SK-N-SH (cell line): ENCODE data around the gene TC2N. TPM values are rescaled to one million over a fixed set of nuclear protein-coding genes. Genes with fewer than 3 reads are reported as not detected.

Source experiments
- CTCF ChIA-PET: fragments of 300-600, 350-600 bp; formaldehyde crosslinking; extraction: SDS; loops from one replicate; lab custom pipeline; 2021; lab: Yijun Ruan, JAX
- POLR2A ChIA-PET: fragments of 350-600 bp; sonication (Branson Sonifier 250); formaldehyde crosslinking; extraction: SDS; loops from one replicate; lab custom pipeline; 2020; ENCODE audit warnings: antibody characterized with exemption, inconsistent platforms; lab: Yijun Ruan, JAX
- DNase-seq: peaks from one replicate; pipeline ENCODE4 v3.0.0; 2012
- H2AFZ ChIP-seq: fragments of 200-600 bp; sonication (generic); 2 replicates; pipeline ENCODE4 v1.8.1; 2016; ENCODE audit warnings: antibody characterized with exemption, mild to moderate bottlenecking, low read depth
- H3F3A ChIP-seq: fragments of 200-600 bp; sonication (generic); replicated peaks from 2 replicates; pipeline ENCODE3; 2016; ENCODE audit warnings: antibody characterized with exemption, mild to moderate bottlenecking; ENCODE audit not compliant: insufficient read depth
- H3K27ac ChIP-seq, 2 experiments: fragments of 200-500 bp in 1 of 2; fragments of 200-600 bp in 1 of 2; sonication (Bioruptor generic) in 1 of 2; sonication (generic), shearing (Covaris generic) in 1 of 2; 2 replicates each; pipeline versions ENCODE4 v1.5.1 to v1.6.1; 2014 to 2016; ENCODE audit warnings: low read depth in 2 of 2, inconsistent platforms in 1 of 2, low read length in 1 of 2, mild to moderate bottlenecking in 1 of 2, mixed read lengths in 1 of 2
- H3K27me3 ChIP-seq: fragments of 200-600 bp; sonication (generic), shearing (Covaris generic); 2 replicates; pipeline ENCODE4 v1.6.1; 2016; ENCODE audit warnings: mixed run types; ENCODE audit not compliant: insufficient read depth
- H3K36me3 ChIP-seq, 2 experiments: fragments of 200-500 bp in 1 of 2; fragments of 200-600 bp in 1 of 2; sonication (Bioruptor generic) in 1 of 2; sonication (generic) in 1 of 2; replicated peaks in 1 of 2; 2 replicates each; pipeline versions ENCODE3 to v1.5.1; 2014 to 2016; ENCODE audit warnings: low read length in 1 of 2, mild to moderate bottlenecking in 1 of 2; ENCODE audit not compliant: insufficient read depth in 2 of 2, control insufficient read depth in 1 of 2
- H3K4me1 ChIP-seq, 2 experiments: fragments of 200-500 bp in 1 of 2; fragments of 200-600 bp in 1 of 2; sonication (Bioruptor generic) in 1 of 2; sonication (generic), shearing (Covaris generic) in 1 of 2; 2 replicates each; pipeline versions ENCODE4 v1.5.1 to v1.6.1; 2014 to 2016; ENCODE audit warnings: low read depth in 1 of 2, low read length in 1 of 2, mixed run types in 1 of 2; ENCODE audit not compliant: insufficient read depth in 2 of 2, control insufficient read depth in 1 of 2
- H3K4me2 ChIP-seq: fragments of 200-600 bp; sonication (generic), shearing (Covaris generic); 2 replicates; pipeline ENCODE4 v1.6.1; 2017; ENCODE audit warnings: mixed run types
- H3K4me3 ChIP-seq, 2 experiments: fragments of 200-500 bp in 1 of 2; fragments of 200-600 bp in 1 of 2; sonication (Bioruptor generic) in 1 of 2; sonication (generic), shearing (Covaris generic) in 1 of 2; 2 replicates each; pipeline versions ENCODE4 v1.5.1 to v1.8.1; 2014 to 2016; ENCODE audit warnings: low read depth in 2 of 2, inconsistent platforms in 1 of 2, low read length in 1 of 2, mild to moderate bottlenecking in 1 of 2, mixed read lengths in 1 of 2, moderate library complexity in 1 of 2
- H3K79me2 ChIP-seq: fragments of 200-600 bp; sonication (generic); 2 replicates; pipeline ENCODE4 v1.8.1; 2017; ENCODE audit warnings: mild to moderate bottlenecking; ENCODE audit not compliant: insufficient read depth
- H3K9ac ChIP-seq: fragments of 200-600 bp; sonication (generic); 2 replicates; pipeline ENCODE4 v1.6.1; 2017; ENCODE audit warnings: mixed run types
- H3K9me2 ChIP-seq: fragments of 200-600 bp; sonication (generic); 2 replicates; pipeline ENCODE4 v1.6.1; 2017; ENCODE audit warnings: mixed run types
- H3K9me3 ChIP-seq: fragments of 200-600 bp; sonication (generic); 2 replicates; pipeline ENCODE4 v1.6.1; 2017; ENCODE audit warnings: mixed run types, mild to moderate bottlenecking, moderate library complexity
- H4K20me1 ChIP-seq: fragments of 200-600 bp; sonication (generic); 2 replicates; pipeline ENCODE4 v1.6.1; 2017; ENCODE audit warnings: mild to moderate bottlenecking, mixed run types; ENCODE audit not compliant: insufficient read depth
- EP300 ChIP-seq, 2 experiments: IDR thresholded peaks; 2 replicates each; pipeline versions ENCODE4 v1.4.0 to v1.6.1; 2012; ENCODE audit warnings: borderline replicate concordance in 1 of 2, low read depth in 1 of 2, low read length in 1 of 2
- FOSL2 ChIP-seq: IDR thresholded peaks from 2 replicates; pipeline ENCODE4 v1.4.0; 2012; ENCODE audit warnings: low read depth, mild to moderate bottlenecking, moderate library complexity, borderline replicate concordance
- FOXJ3 ChIP-seq: sonication (generic); formaldehyde crosslinking; IDR thresholded peaks from 2 replicates; pipeline ENCODE4 v1.5.1; 2020; ENCODE audit warnings: mild to moderate bottlenecking, missing genetic modification reagents
- GABPA ChIP-seq: IDR thresholded peaks from 2 replicates; pipeline ENCODE4 v1.4.0; 2012; ENCODE audit warnings: low read depth, mild to moderate bottlenecking
- JUND ChIP-seq: IDR thresholded peaks from 2 replicates; pipeline ENCODE4 v1.4.0; 2012
- NRF1 ChIP-seq: IDR thresholded peaks from 2 replicates; pipeline ENCODE4 v1.6.1; 2012; ENCODE audit warnings: low read depth, mild to moderate bottlenecking, low read length
- POLR2AphosphoS5 ChIP-seq: IDR thresholded peaks from 2 replicates; pipeline ENCODE4 v1.6.1; 2012; ENCODE audit warnings: low read depth, low read length
- RFX5 ChIP-seq: IDR thresholded peaks from 2 replicates; pipeline ENCODE4 v1.6.1; 2012; ENCODE audit warnings: mild to moderate bottlenecking, improper control_type of control experiment, low read length
- SMC3 ChIP-seq: IDR thresholded peaks from 2 replicates; pipeline ENCODE4 v1.6.1; 2012; ENCODE audit warnings: low read depth, low read length, improper control_type of control experiment
- YY1 ChIP-seq: IDR thresholded peaks from 2 replicates; pipeline ENCODE4 v1.4.0; 2012; ENCODE audit warnings: low read depth, mild to moderate bottlenecking
- WGBS: methylation state at CpG from one replicate; pipeline ENCODE4 v1.1.6; 2017; ENCODE audit warnings: low lambda C conversion rate; 5-methylcytosine and 5-hydroxymethylcytosine counted together
- polyA plus RNA-seq, 3 experiments: library from polyadenylated mRNA; depleted of rRNA; stranded (reverse); fragments of >200 nt; gene quantifications; 2 replicates each; pipeline ENCODE4 v1.2.3, GENCODE V29; 2012
- TF ChIP-seq, protein P1 (sequence below): IDR thresholded peaks from 2 replicates; pipeline ENCODE4; 2012
- TF ChIP-seq, protein P2 (sequence below): IDR thresholded peaks from 2 replicates; pipeline ENCODE4 v1.6.1; 2012; ENCODE audit warnings: mild to moderate bottlenecking, low read depth, low read length, moderate library complexity
- TF ChIP-seq, protein P3 (sequence below): fragments of 150-350 bp; IDR thresholded peaks from 2 replicates; pipeline ENCODE4 v1.6.1; 2017; ENCODE audit warnings: antibody characterized with exemption, low read length, low read depth, borderline replicate concordance
- TF ChIP-seq, protein P4 (sequence below): IDR thresholded peaks from 2 replicates; pipeline ENCODE4 v1.4.0; 2012; ENCODE audit warnings: low read depth, borderline replicate concordance

The TC2N gene
- polyA plus RNA-seq, 1 of the 3 experiments (the other 2 are of a cell fraction) = not detected

DNA sequence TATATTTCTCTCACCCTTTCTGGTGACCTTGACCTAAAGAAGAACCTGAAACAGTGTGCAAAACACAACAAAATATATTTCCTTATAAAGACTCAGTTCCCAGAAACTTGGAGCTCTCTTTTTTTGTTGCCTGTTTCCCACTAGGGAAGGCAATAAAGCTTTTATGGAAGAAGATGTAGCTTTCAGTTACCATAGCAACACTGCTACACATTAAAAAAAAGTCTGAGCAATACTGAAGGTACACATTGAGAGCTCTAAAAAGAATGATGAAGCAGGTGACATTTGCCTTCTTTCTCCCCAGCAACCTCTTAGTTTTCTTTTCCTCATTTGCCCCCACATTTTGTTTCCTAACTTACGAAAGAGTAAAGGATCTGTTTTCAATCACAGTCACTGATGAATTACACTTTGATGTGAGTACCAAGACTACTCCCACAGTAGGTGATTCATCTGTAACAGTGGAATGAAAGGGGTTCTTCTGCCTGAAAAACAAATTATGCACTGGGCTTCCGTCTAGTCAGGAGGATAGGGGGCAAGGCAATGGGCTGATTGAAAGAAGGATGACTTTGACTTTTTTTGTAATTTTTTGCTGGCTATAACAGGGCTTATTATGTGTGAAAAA, 134.4 kb downstream of the TC2N start:
- no peaks in the 10 kb centered on the region; the same call in 1 of the 2 replicates for H3K27me3 ChIP-seq
- CTCF ChIA-PET = no interaction called here
- no peaks in the 10 kb centered on the region for H3F3A ChIP-seq
- H3K4me2 ChIP-seq = no peak overlapping the region
- no peaks in the 10 kb centered on the region for H3K79me2 ChIP-seq
- no peaks in the 10 kb centered on the region for H3K4me1 ChIP-seq
- H3K9me3 ChIP-seq = no peaks in the 10 kb centered on the region
- no peak for DNase-seq
- no peaks in the 10 kb centered on the region for H3K36me3 ChIP-seq
- TF ChIP-seq JUND (no peak), FOXJ3 (CRISPR knock-in tag) (no peak), YY1 (no peak), POLR2AphosphoS5 (no peak), RFX5 (no peak)
- H2AFZ ChIP-seq = no peak overlapping the region
- 5% methylated on average over 2 of the region's 2 CpGs for WGBS
- POLR2A ChIA-PET = no interaction called here
- H3K4me3 ChIP-seq = no peak overlapping the region
- H3K27ac ChIP-seq = no peak overlapping the region
- no peaks in the 10 kb centered on the region for H4K20me1 ChIP-seq
- H3K9me2 ChIP-seq = no peaks in the 10 kb centered on the region
- H3K9ac ChIP-seq = no peak overlapping the region

DNA sequence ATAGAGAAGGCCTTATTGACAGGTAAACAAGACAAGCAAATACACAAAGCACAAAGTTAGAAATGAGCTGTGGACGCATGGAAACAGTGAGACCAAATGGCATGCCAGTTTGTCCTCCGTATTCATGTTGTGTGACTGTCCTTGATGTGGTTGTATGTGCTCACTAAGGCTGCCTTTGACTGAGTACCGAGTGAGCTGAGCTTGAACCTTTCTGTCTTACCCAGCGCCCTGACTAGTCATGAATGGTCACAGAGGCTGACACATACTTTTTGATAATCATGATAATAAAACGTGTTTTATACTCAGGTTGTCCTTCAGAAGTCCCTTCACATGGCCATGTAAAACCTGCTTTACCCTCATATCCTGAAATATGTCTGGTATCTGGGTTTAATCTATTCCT, 134.9 kb downstream of the TC2N start:
- DNase-seq = no peak
- Histone ChIP-seq H3K9me2 (no peaks in the 10 kb centered on the region), H2AFZ (no peak overlapping the region), H4K20me1 (no peaks in the 10 kb centered on the region), H3K36me3 (no peaks in the 10 kb centered on the region), H3K4me3 (no peak overlapping the region), H3F3A (no peaks in the 10 kb centered on the region), H3K27me3 (no peaks in the 10 kb centered on the region; the same call in 1 of the 2 replicates), H3K9ac (no peak overlapping the region), H3K27ac (no peak overlapping the region)
- ChIA-PET CTCF (no interaction called here), POLR2A (no interaction called here)
- no peak for TF ChIP-seq SMC3
- no peak for TF ChIP-seq GABPA
- no peak for TF ChIP-seq FOSL2
- TF ChIP-seq, protein P1, sequence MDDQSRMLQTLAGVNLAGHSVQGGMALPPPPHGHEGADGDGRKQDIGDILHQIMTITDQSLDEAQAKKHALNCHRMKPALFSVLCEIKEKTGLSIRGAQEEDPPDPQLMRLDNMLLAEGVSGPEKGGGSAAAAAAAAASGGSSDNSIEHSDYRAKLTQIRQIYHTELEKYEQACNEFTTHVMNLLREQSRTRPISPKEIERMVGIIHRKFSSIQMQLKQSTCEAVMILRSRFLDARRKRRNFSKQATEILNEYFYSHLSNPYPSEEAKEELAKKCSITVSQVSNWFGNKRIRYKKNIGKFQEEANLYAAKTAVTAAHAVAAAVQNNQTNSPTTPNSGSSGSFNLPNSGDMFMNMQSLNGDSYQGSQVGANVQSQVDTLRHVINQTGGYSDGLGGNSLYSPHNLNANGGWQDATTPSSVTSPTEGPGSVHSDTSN = no peak
- TF ChIP-seq EP300 (IDR thresholded peaks at IDR 0.05; ENCODE audit: borderline replicate concordance in 1 of 2, low read depth in 1 of 2, low read length in 1 of 2) = no peak
- no peak for TF ChIP-seq FOXJ3 (CRISPR knock-in tag)
- TF ChIP-seq, protein P2, sequence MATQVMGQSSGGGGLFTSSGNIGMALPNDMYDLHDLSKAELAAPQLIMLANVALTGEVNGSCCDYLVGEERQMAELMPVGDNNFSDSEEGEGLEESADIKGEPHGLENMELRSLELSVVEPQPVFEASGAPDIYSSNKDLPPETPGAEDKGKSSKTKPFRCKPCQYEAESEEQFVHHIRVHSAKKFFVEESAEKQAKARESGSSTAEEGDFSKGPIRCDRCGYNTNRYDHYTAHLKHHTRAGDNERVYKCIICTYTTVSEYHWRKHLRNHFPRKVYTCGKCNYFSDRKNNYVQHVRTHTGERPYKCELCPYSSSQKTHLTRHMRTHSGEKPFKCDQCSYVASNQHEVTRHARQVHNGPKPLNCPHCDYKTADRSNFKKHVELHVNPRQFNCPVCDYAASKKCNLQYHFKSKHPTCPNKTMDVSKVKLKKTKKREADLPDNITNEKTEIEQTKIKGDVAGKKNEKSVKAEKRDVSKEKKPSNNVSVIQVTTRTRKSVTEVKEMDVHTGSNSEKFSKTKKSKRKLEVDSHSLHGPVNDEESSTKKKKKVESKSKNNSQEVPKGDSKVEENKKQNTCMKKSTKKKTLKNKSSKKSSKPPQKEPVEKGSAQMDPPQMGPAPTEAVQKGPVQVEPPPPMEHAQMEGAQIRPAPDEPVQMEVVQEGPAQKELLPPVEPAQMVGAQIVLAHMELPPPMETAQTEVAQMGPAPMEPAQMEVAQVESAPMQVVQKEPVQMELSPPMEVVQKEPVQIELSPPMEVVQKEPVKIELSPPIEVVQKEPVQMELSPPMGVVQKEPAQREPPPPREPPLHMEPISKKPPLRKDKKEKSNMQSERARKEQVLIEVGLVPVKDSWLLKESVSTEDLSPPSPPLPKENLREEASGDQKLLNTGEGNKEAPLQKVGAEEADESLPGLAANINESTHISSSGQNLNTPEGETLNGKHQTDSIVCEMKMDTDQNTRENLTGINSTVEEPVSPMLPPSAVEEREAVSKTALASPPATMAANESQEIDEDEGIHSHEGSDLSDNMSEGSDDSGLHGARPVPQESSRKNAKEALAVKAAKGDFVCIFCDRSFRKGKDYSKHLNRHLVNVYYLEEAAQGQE = no peak
- TF ChIP-seq NRF1 = no peak
- TF ChIP-seq JUND = no peak
- TF ChIP-seq, protein P3, sequence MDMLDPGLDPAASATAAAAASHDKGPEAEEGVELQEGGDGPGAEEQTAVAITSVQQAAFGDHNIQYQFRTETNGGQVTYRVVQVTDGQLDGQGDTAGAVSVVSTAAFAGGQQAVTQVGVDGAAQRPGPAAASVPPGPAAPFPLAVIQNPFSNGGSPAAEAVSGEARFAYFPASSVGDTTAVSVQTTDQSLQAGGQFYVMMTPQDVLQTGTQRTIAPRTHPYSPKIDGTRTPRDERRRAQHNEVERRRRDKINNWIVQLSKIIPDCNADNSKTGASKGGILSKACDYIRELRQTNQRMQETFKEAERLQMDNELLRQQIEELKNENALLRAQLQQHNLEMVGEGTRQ = no peak
- no peak for TF ChIP-seq POLR2AphosphoS5
- TF ChIP-seq, protein P4, sequence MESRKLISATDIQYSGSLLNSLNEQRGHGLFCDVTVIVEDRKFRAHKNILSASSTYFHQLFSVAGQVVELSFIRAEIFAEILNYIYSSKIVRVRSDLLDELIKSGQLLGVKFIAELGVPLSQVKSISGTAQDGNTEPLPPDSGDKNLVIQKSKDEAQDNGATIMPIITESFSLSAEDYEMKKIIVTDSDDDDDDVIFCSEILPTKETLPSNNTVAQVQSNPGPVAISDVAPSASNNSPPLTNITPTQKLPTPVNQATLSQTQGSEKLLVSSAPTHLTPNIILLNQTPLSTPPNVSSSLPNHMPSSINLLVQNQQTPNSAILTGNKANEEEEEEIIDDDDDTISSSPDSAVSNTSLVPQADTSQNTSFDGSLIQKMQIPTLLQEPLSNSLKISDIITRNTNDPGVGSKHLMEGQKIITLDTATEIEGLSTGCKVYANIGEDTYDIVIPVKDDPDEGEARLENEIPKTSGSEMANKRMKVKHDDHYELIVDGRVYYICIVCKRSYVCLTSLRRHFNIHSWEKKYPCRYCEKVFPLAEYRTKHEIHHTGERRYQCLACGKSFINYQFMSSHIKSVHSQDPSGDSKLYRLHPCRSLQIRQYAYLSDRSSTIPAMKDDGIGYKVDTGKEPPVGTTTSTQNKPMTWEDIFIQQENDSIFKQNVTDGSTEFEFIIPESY = no peak
- TF ChIP-seq, all 33 proteins: peak for 0
- Histone ChIP-seq H3K79me2 (no peaks in the 10 kb centered on the region), H3K4me1 (no peaks in the 10 kb centered on the region), H3K9me3 (no peaks in the 10 kb centered on the region), H3K4me2 (no peak overlapping the region)
- WGBS = 0% methylated on average over 4 of the region's 5 CpGs
